GM18868 (cell line): ENCODE measurements around the gene PREX1.
"Not testable (repeated sequence)": the region's sequence is repeated elsewhere in the genome, so short reads cannot be mapped to it uniquely, and the experiment has no call there.

ENCODE experiments used
- ATAC-seq: cut with Tn5 transposase; IDR thresholded peaks from one replicate; pipeline ENCODE4 v1.9.1; 2021; ENCODE audit warnings: mild to moderate bottlenecking, moderate library complexity; ENCODE audit not compliant: unreplicated experiment

The PREX1 gene

GRCh38 chr20:48779435-48779834 lies 48.4 kb downstream of the PREX1 start:
- ATAC-seq, result no peak

GRCh38 chr20:48777821-48778220 lies 50.0 kb downstream of the PREX1 start:
- no peak for ATAC-seq

- no peak for ATAC-seq
Measured at GRCh38 chr20:48777005-48777404, 50.8 kb downstream of the PREX1 start.

- ATAC-seq, result no peak
Measured at GRCh38 chr20:48776306-48776705, 51.5 kb downstream of the PREX1 start.

GRCh38 chr20:48775545-48775944 lies 52.3 kb downstream of the PREX1 start:
- ATAC-seq, result not testable (repeated sequence)

- no peak for ATAC-seq
Measured at GRCh38 chr20:48774696-48775095, 53.1 kb downstream of the PREX1 start.

GRCh38 chr20:48773837-48774418 lies 53.9 kb downstream of the PREX1 start:
- no peak for ATAC-seq

- no peak for ATAC-seq
Measured at GRCh38 chr20:48772183-48772976, 55.4 kb downstream of the PREX1 start.

- ATAC-seq, result no peak
Measured at GRCh38 chr20:48771542-48771941, 56.3 kb downstream of the PREX1 start.

- no peak for ATAC-seq
Measured at GRCh38 chr20:48770700-48771442, 56.9 kb downstream of the PREX1 start.

- no peak for ATAC-seq
Measured at GRCh38 chr20:48769069-48769983, 58.5 kb downstream of the PREX1 start.

- ATAC-seq, result no peak
Measured at GRCh38 chr20:48766961-48767960, 60.5 kb downstream of the PREX1 start.

GRCh38 chr20:48766205-48766604 lies 61.6 kb downstream of the PREX1 start:
- ATAC-seq, result no peak

GRCh38 chr20:48765359-48765758 lies 62.4 kb downstream of the PREX1 start:
- no peak for ATAC-seq

- ATAC-seq, result no peak
Measured at GRCh38 chr20:48763216-48763914, 64.4 kb downstream of the PREX1 start.

- ATAC-seq, result no peak
Measured at GRCh38 chr20:48761874-48762273, 65.9 kb downstream of the PREX1 start.

GRCh38 chr20:48761023-48761785 lies 66.6 kb downstream of the PREX1 start:
- no peak for ATAC-seq

- ATAC-seq, result peak; percentile 49
Measured at GRCh38 chr20:48760403-48760983, 67.3 kb downstream of the PREX1 start.
